WTC11 (cell line): ENCODE measurements around the gene GTPBP3. TPM values are rescaled to one million over a fixed set of nuclear protein-coding genes. Genes with fewer than 3 reads are reported as not detected.
A peak's percentile ranks its signal among the peaks of the same experiment; 100 is the strongest.

Experiments
- CBFB ChIP-seq: sonication (generic); formaldehyde crosslinking; IDR thresholded peaks from 2 replicates; pipeline ENCODE4 v1.8.1; 2022; ENCODE audit warnings: mild to moderate bottlenecking, low read depth, missing genetic modification reagents
- CREB1 ChIP-seq: sonication (generic); formaldehyde crosslinking; IDR thresholded peaks from 2 replicates; pipeline ENCODE4 v1.8.0; 2023; ENCODE audit warnings: mild to moderate bottlenecking, missing genetic modification reagents
- CREM ChIP-seq: sonication (generic); formaldehyde crosslinking; IDR thresholded peaks from 2 replicates; pipeline ENCODE4 v1.8.1; 2022; ENCODE audit warnings: mild to moderate bottlenecking, missing genetic modification reagents, moderate library complexity
- ELF4 ChIP-seq: sonication (generic); formaldehyde crosslinking; IDR thresholded peaks from 2 replicates; pipeline ENCODE4 v1.8.1; 2022; ENCODE audit warnings: low read depth, mild to moderate bottlenecking, moderate library complexity, missing genetic modification reagents
- JUN ChIP-seq: sonication (generic); formaldehyde crosslinking; IDR thresholded peaks from 2 replicates; pipeline ENCODE4 v1.8.0; 2023; ENCODE audit warnings: mild to moderate bottlenecking, missing genetic modification reagents
- KAT7 ChIP-seq: sonication (generic); formaldehyde crosslinking; IDR thresholded peaks from 2 replicates; pipeline ENCODE4 v1.8.1; 2023; ENCODE audit warnings: missing genetic modification reagents, mild to moderate bottlenecking, borderline replicate concordance
- NFE2L1 ChIP-seq: sonication (generic); formaldehyde crosslinking; IDR thresholded peaks from 2 replicates; pipeline ENCODE4 v1.8.1; 2023; ENCODE audit warnings: missing genetic modification reagents
- NR1H2 ChIP-seq: sonication (generic); formaldehyde crosslinking; IDR thresholded peaks from 2 replicates; pipeline ENCODE4 v1.9.0; 2021; ENCODE audit warnings: mild to moderate bottlenecking, moderate library complexity, missing genetic modification reagents
- NR3C1 ChIP-seq: sonication (generic); formaldehyde crosslinking; conservative IDR thresholded peaks from 2 replicates; pipeline ENCODE4 v1.8.1; 2023; ENCODE audit warnings: low read depth, mild to moderate bottlenecking, missing genetic modification reagents
- OVOL2 ChIP-seq: fragments of 250-450 bp; sonication (Bioruptor Pico); IDR thresholded peaks from 2 replicates; pipeline ENCODE4 v1.9.0; 2021; ENCODE audit warnings: mild to moderate bottlenecking, borderline replicate concordance
- SMAD4 ChIP-seq: sonication (generic); formaldehyde crosslinking; IDR thresholded peaks from 2 replicates; pipeline ENCODE4 v1.8.0; 2022; ENCODE audit warnings: mild to moderate bottlenecking, missing genetic modification reagents
- SOX15 ChIP-seq: fragments of 250-450 bp; sonication (Bioruptor Pico); IDR thresholded peaks from 2 replicates; pipeline ENCODE4 v1.9.0; 2021; ENCODE audit warnings: mild to moderate bottlenecking
- SP1 ChIP-seq: sonication (generic); formaldehyde crosslinking; conservative IDR thresholded peaks from 2 replicates; pipeline ENCODE4 v1.8.1; 2022; ENCODE audit warnings: missing genetic modification reagents
- TEAD1 ChIP-seq: sonication (generic); formaldehyde crosslinking; IDR thresholded peaks from 2 replicates; pipeline ENCODE4 v1.8.0; 2022; ENCODE audit warnings: mild to moderate bottlenecking, missing genetic modification reagents
- ZNF232 ChIP-seq: sonication (generic); formaldehyde crosslinking; IDR thresholded peaks from 2 replicates; pipeline ENCODE4 v1.8.0; 2022; ENCODE audit warnings: mild to moderate bottlenecking, missing genetic modification reagents
- ZNF317 ChIP-seq: sonication (generic); formaldehyde crosslinking; IDR thresholded peaks from 2 replicates; pipeline ENCODE4 v1.8.1; 2023; ENCODE audit warnings: low read depth, mild to moderate bottlenecking, moderate library complexity, missing genetic modification reagents, borderline replicate concordance
- ZNF396 ChIP-seq: fragments of 250-450 bp; sonication (Bioruptor Pico); IDR thresholded peaks from 2 replicates; pipeline ENCODE4 v1.8.0; 2021; ENCODE audit warnings: mild to moderate bottlenecking, moderate library complexity, borderline replicate concordance
- total RNA-seq: library from RNA; stranded (reverse); gene quantifications from 3 replicates; pipeline ENCODE4 v1.2.3, GENCODE V29; 2021
- TF ChIP-seq, protein P1 (sequence below): sonication (generic); formaldehyde crosslinking; IDR thresholded peaks from 2 replicates; pipeline ENCODE4 v1.8.0; 2022; ENCODE audit warnings: mild to moderate bottlenecking, missing genetic modification reagents
- TF ChIP-seq, protein P2 (sequence below): fragments of 250-450 bp; sonication (Bioruptor Pico); IDR thresholded peaks from 2 replicates; pipeline ENCODE4 v1.9.0; 2021; ENCODE audit warnings: moderate library complexity, mild to moderate bottlenecking, inconsistent platforms, borderline replicate concordance
- TF ChIP-seq, protein P3 (sequence below): sonication (generic); formaldehyde crosslinking; IDR thresholded peaks from 2 replicates; pipeline ENCODE4 v1.8.0; 2022; ENCODE audit warnings: mild to moderate bottlenecking, missing genetic modification reagents
- TF ChIP-seq, protein P4 (sequence below): sonication (generic); formaldehyde crosslinking; IDR thresholded peaks from 2 replicates; pipeline ENCODE4 v1.8.1; 2022; ENCODE audit warnings: low read depth, missing genetic modification reagents, borderline replicate concordance
- TF ChIP-seq, protein P5 (sequence below): fragments of 250-450 bp; sonication (Bioruptor Pico); conservative IDR thresholded peaks from 2 replicates; pipeline ENCODE4 v1.9.0; 2021; ENCODE audit warnings: mild to moderate bottlenecking
- TF ChIP-seq, protein P6 (sequence below): fragments of 200-600 bp; IDR thresholded peaks from 2 replicates; pipeline ENCODE4 v1.8.0; 2022; ENCODE audit warnings: antibody characterized with exemption
- TF ChIP-seq, protein P7 (sequence below): sonication (generic); formaldehyde crosslinking; IDR thresholded peaks from 2 replicates; pipeline ENCODE4 v1.8.0; 2023; ENCODE audit warnings: missing genetic modification reagents, mild to moderate bottlenecking, borderline replicate concordance
- TF ChIP-seq, protein P8 (sequence below): sonication (generic); formaldehyde crosslinking; IDR thresholded peaks from 2 replicates; pipeline ENCODE4 v1.8.1; 2022; ENCODE audit warnings: low read depth, mild to moderate bottlenecking, moderate library complexity, missing genetic modification reagents, borderline replicate concordance

The GTPBP3 gene
- total RNA-seq, 1 experiment from 2014 or later, result 93.0 TPM

DNA sequence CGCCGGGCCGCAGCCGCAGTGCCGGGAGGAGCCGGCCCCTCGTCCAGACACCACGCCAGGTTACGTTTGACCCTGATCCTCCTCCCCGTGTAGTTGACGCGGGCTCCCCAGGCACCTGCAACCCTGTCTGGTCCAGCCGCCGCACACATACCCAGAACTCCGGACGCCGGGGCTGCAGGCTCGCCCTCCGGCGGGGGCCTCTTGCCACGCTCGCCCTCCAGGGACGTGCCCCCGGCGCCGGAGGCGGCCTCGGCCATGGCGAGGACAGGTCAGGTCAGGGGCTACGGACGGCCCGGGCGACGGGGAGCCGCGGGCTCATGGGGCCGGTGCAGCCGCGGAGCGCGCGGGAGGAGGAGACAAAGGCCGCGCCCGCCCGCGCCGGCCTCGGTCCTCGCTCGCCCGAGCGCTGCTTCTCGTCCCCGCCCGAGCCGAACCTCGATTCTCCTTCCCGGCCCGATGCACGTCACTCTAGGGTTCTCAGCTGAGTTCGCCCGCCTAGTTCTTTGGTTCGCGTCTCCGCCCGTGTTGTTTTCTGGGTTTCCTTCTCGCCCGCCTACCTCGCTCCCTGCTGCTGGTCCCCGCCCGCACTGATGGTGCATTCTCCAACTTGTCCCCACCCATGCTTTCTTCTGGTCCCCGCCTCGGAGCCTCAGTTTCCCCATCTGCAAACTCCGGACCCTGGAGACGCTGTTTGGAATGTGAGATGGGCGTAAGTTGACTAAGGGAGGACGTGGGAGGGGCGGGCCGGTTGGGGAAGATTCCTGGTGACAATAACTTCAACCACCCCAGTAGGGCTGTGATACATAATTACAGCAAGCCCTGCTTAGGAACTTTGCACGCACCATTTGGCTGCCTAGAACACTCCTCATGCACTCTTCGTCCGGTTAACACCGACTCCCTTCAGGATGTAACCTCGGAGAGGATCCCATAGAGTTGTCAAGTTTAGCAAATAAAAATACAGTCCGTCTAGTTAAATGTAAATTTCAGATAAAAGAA, 2.6 kb upstream of the GTPBP3 start, which contains the start of gene ANO8 (continued):
- TF ChIP-seq ZNF232 (peak; percentile 57; the same call in 1 of the 2 replicates), ELF4 (CRISPR knock-in tag) (no peak), CREB1 (no peak), NR1H2 (CRISPR knock-in tag) (no peak), ZNF317 (CRISPR knock-in tag) (no peak), TEAD1 (CRISPR knock-in tag) (peak; percentile 66; the same call in 1 of the 2 replicates), CREM (peak; percentile 62; the same call in 1 of the 2 replicates), NR3C1 (CRISPR knock-in tag) (no peak), ZNF396 (CRISPR knock-in tag) (no peak), OVOL2 (no peak), KAT7 (CRISPR knock-in tag) (no peak), SMAD4 (CRISPR knock-in tag) (no peak), JUN (CRISPR knock-in tag) (no peak), NFE2L1 (CRISPR knock-in tag) (peak; percentile 62; the same call in 1 of the 2 replicates), SP1 (CRISPR knock-in tag) (peak; percentile 93), SOX15 (CRISPR knock-in tag) (no peak), CBFB (CRISPR knock-in tag) (no peak)
- TF ChIP-seq, protein P1, sequence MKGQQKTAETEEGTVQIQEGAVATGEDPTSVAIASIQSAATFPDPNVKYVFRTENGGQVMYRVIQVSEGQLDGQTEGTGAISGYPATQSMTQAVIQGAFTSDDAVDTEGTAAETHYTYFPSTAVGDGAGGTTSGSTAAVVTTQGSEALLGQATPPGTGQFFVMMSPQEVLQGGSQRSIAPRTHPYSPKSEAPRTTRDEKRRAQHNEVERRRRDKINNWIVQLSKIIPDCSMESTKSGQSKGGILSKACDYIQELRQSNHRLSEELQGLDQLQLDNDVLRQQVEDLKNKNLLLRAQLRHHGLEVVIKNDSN (CRISPR knock-in tag), result no peak
- TF ChIP-seq, protein P2, sequence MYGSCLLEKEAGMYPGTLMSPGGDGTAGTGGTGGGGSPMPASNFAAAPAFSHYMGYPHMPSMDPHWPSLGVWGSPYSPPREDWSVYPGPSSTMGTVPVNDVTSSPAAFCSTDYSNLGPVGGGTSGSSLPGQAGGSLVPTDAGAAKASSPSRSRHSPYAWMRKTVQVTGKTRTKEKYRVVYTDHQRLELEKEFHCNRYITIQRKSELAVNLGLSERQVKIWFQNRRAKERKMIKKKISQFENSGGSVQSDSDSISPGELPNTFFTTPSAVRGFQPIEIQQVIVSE (CRISPR knock-in tag), result no peak
- TF ChIP-seq, protein P3, sequence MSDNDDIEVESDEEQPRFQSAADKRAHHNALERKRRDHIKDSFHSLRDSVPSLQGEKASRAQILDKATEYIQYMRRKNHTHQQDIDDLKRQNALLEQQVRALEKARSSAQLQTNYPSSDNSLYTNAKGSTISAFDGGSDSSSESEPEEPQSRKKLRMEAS, result peak; percentile 50; the same call in 1 of the 2 replicates
- TF ChIP-seq, protein P4, sequence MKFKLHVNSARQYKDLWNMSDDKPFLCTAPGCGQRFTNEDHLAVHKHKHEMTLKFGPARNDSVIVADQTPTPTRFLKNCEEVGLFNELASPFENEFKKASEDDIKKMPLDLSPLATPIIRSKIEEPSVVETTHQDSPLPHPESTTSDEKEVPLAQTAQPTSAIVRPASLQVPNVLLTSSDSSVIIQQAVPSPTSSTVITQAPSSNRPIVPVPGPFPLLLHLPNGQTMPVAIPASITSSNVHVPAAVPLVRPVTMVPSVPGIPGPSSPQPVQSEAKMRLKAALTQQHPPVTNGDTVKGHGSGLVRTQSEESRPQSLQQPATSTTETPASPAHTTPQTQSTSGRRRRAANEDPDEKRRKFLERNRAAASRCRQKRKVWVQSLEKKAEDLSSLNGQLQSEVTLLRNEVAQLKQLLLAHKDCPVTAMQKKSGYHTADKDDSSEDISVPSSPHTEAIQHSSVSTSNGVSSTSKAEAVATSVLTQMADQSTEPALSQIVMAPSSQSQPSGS (CRISPR knock-in tag), result no peak
- TF ChIP-seq, protein P5, sequence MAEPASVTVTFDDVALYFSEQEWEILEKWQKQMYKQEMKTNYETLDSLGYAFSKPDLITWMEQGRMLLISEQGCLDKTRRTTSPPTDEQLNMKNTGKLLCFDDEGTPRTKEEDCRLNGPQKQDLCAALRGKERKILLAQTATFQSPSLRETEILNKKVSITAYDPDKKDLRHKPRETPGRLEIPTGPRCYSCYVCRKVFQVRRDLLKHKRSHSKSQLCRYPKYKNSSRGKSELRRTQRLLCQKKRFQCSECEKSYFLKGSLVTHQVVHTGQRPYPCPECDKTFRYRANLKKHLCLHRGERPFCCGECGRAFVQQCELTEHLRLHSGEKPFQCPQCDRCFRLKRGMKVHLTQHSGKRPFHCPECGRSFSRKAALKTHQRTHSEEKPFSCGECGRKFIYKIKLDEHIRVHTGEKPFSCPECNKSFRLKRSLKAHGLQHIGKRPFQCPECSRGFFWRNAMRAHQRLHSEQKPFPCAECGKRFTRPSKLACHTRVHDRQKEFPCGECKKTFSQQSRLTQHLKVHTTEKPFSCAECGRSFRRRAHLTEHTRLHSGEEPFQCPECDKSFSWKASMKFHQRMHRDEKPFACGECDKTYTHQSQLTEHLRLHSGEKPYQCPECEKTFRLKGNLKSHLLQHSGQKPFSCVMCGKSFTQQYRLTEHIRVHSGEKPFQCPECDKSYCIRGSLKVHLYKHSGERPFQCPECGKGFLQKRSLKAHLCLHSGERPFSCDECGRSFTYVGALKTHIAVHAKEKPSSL (CRISPR knock-in tag), result no peak
- TF ChIP-seq, protein P6, sequence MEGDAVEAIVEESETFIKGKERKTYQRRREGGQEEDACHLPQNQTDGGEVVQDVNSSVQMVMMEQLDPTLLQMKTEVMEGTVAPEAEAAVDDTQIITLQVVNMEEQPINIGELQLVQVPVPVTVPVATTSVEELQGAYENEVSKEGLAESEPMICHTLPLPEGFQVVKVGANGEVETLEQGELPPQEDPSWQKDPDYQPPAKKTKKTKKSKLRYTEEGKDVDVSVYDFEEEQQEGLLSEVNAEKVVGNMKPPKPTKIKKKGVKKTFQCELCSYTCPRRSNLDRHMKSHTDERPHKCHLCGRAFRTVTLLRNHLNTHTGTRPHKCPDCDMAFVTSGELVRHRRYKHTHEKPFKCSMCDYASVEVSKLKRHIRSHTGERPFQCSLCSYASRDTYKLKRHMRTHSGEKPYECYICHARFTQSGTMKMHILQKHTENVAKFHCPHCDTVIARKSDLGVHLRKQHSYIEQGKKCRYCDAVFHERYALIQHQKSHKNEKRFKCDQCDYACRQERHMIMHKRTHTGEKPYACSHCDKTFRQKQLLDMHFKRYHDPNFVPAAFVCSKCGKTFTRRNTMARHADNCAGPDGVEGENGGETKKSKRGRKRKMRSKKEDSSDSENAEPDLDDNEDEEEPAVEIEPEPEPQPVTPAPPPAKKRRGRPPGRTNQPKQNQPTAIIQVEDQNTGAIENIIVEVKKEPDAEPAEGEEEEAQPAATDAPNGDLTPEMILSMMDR, result no peak
- TF ChIP-seq, protein P7, sequence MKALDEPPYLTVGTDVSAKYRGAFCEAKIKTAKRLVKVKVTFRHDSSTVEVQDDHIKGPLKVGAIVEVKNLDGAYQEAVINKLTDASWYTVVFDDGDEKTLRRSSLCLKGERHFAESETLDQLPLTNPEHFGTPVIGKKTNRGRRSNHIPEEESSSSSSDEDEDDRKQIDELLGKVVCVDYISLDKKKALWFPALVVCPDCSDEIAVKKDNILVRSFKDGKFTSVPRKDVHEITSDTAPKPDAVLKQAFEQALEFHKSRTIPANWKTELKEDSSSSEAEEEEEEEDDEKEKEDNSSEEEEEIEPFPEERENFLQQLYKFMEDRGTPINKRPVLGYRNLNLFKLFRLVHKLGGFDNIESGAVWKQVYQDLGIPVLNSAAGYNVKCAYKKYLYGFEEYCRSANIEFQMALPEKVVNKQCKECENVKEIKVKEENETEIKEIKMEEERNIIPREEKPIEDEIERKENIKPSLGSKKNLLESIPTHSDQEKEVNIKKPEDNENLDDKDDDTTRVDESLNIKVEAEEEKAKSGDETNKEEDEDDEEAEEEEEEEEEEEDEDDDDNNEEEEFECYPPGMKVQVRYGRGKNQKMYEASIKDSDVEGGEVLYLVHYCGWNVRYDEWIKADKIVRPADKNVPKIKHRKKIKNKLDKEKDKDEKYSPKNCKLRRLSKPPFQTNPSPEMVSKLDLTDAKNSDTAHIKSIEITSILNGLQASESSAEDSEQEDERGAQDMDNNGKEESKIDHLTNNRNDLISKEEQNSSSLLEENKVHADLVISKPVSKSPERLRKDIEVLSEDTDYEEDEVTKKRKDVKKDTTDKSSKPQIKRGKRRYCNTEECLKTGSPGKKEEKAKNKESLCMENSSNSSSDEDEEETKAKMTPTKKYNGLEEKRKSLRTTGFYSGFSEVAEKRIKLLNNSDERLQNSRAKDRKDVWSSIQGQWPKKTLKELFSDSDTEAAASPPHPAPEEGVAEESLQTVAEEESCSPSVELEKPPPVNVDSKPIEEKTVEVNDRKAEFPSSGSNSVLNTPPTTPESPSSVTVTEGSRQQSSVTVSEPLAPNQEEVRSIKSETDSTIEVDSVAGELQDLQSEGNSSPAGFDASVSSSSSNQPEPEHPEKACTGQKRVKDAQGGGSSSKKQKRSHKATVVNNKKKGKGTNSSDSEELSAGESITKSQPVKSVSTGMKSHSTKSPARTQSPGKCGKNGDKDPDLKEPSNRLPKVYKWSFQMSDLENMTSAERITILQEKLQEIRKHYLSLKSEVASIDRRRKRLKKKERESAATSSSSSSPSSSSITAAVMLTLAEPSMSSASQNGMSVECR (CRISPR knock-in tag), result no peak; the same call in 1 of the 2 replicates
- TF ChIP-seq, protein P8, sequence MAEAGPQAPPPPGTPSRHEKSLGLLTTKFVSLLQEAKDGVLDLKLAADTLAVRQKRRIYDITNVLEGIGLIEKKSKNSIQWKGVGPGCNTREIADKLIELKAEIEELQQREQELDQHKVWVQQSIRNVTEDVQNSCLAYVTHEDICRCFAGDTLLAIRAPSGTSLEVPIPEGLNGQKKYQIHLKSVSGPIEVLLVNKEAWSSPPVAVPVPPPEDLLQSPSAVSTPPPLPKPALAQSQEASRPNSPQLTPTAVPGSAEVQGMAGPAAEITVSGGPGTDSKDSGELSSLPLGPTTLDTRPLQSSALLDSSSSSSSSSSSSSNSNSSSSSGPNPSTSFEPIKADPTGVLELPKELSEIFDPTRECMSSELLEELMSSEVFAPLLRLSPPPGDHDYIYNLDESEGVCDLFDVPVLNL (CRISPR knock-in tag), result no peak
